Measurements from ENCODE around the gene TTC33.
A peak's percentile ranks its signal among the peaks of the same experiment; 100 is the strongest.
"Not testable (repeated sequence)": the region's sequence is repeated elsewhere in the genome, so short reads cannot be mapped to it uniquely, and the experiment has no call there.

TTC33 gene

DNA sequence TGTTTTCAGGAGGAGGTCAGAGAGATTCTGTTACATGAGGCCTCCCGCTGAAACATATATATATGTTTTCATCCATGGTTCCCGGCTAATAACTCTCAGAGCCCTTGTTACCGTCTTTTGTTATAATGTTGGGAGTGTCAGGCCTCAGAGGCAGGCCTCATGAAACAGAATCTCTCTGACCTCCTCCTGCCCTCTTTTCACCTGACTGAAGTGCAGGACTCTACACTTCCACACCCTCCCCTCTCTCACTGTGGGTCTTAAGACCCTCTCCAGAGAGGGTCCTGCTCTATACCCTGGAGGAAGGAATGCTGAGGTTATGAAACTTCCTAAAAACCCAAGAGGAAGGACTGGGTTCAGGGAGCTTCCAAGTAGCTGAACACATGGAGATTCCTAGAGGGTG lies 104.6 kb downstream of the TTC33 start:
- no peak for DNase-seq

DNA sequence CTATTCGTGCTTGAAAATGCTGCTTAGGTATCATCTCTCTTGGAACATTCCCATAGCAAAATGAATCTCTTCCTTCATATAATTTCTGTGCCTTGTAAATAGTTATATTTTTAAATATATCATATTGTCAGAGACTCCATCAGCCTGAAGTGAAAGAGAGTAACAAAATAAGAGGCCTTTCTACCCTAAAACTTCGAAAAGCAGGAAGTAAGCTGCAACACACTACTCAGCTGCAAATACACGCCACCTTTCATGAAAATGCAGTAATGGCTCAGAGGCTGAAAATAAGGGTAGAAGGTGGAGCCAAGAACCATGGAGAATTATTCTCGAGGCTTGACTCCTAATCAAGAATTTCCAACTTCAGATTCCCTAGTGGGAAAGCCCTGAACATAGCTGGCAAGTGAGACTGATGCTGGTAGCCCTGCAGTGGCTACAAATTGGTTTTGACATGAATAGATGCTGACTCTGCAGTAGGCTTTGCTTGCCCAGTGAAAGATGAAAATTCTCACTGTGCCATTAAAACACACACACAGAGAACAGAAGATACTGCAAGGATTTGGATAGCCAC lies 106.2 kb downstream of the TTC33 start:
- no peak for DNase-seq

DNA sequence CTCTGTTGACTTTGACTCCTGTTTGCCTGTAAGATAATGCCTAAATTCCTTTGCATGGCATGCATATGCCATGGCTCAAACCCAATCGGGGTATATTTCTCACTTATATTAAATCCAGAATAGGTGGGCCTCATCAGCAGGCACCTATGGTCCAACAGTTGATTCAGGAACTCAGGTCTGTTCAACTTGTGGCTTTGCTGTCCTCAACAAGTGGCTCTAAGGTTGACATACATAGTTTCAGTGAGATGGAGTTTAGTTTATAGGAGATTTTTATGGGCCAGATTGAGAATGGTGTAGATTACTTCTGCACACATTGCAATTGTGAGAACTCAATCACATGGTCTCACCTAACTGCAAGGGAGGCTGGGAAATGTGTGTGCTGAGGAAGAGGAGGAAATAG lies 107.6 kb downstream of the TTC33 start:
- DNase-seq: no peak

DNA sequence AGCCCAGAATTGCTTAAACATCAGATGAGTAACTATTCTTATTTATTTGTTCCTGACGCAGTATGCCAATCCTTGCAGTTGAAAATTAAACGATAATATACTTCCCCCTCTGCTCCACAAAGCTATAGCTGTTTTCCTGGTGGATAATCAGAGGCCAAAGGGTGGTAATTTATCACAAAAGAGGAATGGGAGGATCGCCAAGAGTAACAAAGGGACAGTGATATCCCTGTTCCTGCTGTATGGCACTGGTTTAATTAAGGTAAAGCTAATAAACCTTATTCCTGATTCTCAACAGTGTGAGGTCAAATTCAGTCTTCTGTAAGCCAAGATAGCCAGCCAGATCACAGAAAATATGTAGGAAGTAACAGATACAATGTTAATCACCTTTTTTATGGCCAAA lies 109.5 kb downstream of the TTC33 start:
- no peak for DNase-seq

DNA sequence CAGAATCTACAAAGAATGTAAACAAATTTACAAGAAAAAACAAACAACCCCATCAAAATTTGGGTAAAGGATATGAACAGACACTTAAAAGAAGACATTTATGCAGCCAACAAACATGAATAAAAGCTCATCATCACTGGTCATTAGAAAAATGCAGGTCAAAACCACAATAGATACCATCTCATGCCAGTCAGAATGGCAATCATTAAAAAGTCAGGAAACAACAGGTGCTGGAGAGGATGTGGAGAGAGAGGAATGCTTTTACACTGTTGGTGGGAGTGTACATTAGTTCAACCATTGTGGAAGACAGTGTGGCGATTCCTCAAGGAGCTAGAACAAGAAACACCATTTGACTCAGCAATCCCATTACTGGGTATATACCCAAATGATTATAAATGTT lies 116.2 kb downstream of the TTC33 start:
- DNase-seq: not testable (repeated sequence)

DNA sequence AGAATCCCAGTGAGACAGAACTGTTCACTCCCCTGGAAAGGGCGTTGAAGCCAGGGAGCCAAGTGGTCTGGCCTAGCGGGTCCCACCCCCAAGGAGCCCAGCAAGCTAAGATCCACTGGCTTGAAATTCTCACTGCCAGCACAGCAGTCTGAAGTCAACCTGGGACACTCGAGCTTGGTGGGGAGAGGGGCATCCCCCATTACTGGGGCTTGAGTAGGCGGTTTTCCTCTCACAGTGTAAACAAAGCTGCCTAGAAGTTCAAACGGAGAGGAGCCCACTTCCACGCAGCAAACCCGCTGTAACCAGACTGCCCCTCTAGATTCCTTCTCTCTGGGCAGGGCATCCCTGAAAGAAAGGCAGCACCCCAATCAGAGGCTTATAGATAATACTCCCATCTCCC lies 121.2 kb downstream of the TTC33 start:
- DNase-seq: no peak

DNA sequence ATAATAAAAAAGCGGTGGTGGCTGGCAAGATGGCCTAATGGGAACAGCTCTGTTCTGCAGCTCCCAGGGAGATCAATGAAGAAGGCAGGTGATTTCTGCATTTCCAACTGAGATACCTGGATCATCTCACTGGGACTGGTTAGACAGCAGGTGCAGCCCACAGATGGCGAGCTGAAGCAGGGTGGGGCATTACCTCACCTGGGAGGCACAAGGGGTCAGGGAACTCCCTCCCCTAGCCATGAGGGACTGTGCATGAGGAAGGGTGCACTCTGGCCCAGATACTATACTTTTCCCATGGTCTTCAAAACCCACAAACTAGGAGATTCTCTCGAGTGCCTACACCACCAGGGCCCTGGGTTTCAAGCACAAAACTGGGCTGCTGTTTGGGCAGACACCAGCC lies 121.6 kb downstream of the TTC33 start:
- no peak for DNase-seq

DNA sequence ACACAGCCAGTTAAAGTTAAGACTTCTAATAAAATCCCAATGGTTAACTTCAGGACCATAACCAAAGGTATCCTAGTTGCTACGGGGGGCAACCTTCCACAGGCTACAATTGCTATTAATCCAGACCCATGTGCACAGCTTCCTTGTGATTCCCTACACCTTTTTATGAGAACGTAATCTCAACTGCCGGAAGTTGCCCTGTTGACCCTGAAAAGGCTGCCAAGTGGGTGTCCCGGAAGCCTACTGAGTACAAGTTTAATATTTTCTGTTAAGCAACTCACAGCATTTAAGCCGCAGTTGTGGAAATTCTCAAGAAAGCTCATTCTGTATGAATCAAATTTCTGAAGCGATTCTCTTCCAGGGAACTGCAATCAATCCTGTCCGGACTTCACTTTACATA lies 124.5 kb downstream of the TTC33 start:
- no peak for DNase-seq

DNA sequence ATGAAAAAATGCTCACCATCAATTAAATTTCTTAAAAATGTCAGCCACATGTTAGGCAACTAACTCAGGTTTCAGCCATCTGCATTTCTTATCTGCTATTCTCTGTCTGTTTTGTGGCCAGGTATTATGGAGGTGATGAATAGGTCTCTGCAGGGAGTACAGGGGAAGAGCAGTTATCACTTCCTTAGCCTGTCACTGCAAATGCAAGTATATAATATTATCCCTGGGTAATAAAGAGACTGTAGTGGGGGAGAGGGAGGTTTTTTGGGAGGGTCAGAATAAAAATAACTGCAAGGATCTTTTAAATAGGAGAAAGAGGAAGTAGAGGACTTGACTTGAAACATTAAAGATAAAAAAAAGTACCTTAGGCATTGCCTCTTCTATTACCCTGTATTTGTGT lies 125.6 kb downstream of the TTC33 start:
- no peak for DNase-seq

DNA sequence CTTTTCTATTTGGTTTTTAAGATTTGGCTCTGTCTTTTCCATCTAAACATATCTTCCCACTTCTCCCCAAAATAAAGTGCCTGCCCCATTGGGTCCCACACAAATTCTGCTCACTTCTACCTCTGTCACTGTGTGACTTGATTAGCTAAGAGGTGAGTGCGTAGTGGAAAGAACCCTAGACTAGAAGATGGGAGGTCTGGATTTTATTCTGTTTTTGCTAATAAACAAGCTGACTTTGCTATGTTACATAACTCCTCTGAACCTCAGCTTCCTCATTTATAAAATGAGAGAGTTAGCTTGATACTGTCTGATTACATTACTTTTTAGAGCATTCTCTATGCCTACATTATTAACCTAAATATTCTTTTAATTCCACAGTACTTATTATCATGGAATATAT lies 127.4 kb downstream of the TTC33 start:
- DNase-seq: no peak

DNA sequence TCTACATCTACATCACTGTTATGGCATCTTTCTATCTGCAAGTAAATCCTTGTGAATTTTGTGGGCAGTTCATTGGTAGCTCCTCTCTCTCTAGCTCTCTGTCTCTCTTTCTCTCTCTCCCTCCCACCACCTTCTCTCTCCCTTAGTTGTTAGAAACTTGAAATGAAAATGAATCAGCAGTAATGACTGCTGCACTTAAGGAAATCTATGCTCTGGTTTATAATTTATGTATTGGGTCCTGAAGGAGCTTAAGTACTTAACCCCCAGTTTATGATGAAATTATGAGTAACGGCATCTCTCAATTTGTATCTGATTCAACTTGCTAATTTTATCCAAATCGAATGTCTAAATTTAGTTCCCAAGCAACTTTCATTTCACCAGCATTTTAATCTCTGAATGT lies 128.1 kb downstream of the TTC33 start:
- no peak for DNase-seq

DNA sequence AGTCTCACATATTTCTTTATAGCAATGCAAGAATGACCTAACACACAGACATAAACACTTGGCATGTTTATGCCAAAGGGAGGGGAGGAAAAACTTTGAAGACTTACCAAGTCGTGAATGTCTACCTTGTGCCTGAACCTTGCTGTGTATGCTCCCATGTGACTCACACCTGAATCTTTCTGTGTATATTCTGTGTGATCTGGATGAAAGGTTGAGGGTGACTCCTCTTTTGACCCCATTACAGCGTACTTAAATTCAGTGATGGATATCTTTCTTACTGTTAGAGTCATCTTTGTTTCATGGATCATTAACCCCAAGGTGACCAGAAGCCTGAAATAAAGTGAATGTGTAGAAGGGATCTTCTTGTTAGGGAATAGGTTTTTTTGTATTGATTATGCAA lies 129.0 kb downstream of the TTC33 start:
- DNase-seq: no peak

DNA sequence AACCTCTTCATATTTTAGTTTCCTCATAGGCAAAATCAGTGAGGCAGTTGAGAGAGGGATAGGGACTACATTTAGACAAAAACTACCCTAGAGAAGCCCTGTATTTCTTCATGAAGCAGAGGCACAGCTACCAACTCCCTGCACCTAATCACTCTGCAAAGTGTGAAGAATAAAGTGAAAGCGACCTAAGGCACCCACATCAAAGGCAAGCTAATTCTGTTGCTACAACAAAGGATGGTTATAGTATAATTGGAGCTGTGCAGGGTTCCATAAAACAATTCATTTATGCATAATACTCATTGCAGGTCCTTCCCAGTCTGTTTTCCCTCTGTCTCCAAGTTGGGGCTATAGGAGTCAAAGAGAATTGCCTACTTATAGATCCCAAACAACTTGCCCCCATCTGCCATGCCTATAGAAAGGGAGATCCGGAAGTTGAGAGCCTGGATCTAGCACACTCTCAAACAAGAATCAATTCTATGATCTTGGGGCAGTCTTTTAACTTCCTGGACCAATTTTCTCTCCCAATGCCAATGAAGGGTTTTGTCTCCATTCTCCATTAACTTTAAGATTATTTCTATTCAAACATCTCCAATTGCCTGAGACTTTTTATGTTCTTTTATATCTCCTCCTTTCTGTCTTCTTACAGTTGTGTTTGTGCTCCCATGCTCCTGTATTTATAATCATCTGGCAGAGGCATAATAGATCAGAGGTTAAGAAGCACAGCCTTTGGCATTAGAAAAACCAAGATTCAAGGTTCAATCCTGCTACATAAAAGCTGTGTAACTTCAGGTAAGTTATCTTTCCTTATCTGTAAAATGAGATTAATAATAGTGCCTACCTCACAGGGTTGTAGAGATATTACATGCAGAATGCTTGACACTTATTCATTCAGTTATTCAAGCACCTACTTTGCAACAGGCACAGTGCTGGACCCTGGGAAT lies 132.0 kb downstream of the TTC33 start:
- DNase-seq: peak; percentile 10

DNA sequence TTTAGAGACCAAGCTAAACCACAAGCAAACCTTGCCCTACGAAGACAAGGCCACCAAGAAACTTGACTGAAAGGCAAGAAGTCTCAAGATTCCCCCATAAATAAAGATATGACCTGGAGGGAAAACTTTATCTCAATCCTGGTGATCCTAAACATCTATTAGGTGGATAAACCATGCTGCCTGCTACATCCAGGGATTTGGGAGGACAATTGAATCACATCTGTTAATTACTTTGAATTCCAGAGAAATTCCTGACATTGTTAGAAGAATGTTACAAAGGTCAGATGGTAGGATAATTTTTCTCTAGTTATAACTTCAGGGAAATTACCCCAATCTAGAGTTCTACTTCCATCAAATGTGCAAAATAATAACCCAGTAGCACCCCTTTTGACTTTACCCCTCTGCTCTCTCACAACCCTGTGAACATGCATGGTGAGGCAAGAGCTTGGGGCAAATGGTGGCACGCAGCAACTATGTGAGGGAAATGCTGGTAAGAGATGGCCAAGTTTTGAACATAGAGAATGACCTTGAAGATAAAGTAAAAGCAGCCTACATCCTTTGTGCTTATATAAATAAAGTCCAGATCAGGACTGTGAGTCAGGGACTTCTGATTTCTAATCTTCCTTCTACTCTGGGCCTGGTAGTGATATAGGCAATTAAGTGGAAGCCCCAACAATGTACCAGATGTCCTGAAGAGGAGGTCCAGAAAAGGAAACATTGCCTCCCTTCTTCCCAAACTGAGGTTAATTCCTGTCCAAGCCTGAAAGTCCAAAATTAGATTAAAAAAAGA lies 133.1 kb downstream of the TTC33 start:
- no peak for DNase-seq

DNA sequence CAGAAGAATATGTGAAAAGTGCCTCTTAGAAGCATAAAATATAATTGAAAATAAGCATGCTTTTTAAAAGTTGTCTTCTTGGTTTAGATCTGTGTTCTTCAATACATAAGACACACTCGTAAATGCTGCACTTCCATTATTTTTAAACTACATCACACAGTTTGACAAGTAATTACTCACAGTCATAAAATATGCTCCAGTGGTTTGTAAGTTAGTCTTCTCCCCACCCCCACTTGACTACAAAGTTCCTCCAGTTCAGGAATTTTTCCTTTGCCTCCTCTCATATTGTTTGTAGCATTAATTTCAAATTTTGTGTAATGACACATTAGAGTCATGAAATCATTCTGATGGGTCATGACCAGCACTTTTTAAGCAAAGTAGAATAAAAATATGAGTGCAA lies 136.3 kb downstream of the TTC33 start:
- no peak for DNase-seq

DNA sequence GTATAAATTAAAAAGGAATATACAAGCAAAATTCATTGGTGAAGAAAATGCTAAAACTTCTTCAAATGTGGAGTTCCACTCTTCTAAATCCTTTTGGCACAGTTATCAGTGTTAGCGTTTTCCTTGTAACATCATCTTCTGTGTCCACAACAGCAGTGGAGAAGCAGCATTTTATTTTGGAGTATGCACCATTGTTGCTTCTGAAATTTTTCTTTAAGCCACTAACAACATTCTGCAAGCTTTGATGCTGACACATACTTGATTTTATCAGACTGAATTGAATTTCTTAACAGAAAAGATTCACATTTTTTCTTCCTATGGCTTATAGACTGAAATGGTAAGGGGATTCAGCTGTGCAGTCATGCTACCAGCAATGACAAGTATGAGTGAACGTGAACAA lies 136.8 kb downstream of the TTC33 start:
- DNase-seq: no peak

DNA sequence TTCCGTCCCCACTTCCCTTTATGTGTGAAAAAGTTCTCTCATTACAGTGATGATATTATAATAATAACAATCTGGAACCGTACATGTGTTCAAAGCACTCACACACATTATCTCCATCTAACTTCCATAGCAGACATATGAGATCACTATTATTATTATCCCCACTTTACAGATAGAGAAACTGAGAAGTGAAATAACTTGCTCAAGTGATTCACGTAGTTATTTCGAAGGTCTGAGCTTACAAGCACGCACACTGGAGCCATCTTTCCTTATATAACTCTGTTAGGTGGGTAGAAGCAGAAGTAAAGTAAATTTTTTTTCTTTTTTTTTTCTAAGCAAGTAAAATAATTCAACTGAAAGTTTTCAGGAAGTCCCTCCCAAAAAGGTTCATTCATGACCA lies 139.0 kb downstream of the TTC33 start:
- no peak for DNase-seq

DNA sequence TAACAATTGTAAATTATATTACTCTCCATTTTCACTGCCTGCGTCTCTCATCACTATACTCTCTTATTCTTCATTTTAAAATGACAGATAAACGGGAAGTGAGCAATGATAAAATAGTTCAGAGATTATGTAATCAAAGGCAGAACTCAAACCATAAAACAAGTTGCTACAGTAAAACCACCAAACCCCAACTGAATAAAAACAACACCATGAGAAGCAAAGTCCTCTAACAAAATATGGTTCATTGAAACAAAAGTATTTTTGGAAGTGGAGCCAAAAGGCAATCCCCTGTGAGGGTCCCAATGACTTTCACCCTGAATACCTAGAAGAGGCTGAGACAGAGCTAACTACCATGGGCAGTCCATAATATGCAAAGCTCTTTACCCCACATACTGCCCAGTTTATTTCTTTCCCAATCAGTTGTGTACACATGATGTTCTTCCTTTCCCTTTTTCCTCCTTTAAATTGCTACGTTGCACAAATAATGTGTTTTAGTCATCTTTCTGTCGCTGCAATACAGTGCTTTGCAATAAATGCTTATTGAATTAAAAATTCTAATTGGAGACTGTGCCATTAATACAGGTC lies 140.1 kb downstream of the TTC33 start:
- DNase-seq: no peak

DNA sequence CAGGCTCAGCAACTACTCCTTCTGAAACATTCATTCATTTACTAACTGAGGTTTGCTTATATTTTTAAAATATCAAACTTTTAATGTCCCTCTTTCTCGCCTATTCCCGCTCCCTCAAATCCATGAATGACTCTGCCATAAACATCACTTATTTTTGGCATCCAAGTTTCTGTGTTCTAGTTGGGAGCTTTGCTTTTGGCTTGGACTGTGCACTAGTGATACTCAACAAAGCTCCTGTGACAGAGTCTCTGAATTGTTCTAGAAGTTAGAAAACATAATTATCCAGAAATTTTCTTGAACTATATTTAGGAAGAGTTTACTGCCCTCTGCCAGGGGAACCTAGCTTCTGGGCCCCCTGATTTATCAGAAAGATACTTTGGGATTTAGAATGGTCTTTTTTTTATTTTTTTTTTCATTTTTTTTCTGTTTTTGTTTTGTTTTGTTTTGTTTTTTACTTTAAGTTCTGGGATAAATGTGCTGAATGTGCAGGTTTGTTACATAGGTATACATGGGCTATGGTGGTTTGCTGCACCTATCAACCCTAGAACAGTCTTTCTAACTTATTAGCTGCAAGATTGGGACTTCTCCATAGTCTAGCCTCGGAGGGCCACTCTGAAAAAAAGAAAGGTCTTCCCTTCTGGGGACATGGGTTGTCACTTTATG lies 140.7 kb downstream of the TTC33 start:
- DNase-seq: no peak

DNA sequence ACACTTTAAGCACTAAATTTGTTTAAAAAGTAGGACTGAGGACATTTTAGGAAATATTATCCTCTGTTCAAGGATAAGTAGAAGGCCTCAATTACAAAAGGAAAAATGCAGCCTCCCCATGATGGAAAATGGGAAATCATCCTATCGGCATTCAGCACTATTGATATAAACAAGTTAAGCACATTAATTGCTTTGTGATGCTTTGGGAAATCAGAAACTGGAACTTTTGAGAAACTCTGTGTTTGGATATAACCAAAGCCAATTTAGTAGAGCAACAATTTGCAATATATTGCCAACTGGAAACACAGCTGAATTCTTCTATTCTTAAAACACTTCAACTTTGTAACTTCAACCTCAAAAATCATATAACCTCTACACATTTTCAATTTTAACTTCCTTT lies 141.3 kb downstream of the TTC33 start:
- no peak for DNase-seq

DNA sequence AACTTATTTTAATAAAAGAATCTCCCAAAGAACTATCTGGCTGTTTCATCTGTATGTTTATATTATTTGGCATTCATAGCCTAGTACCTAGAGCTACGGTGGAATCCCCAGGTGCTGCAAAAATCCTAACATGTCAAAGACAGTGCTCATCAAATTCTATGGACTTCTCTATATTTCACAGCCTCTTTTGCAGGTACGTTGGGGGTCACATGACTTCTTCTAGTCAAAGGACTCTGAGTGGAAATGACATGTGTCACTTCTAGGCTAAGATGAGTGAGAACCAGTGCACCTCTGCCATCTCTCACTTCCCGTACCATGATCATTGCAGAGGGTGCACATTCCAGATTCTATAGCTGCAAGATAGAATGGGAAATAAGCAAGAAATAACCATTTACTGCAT lies 148.6 kb downstream of the TTC33 start:
- DNase-seq: no peak

DNA sequence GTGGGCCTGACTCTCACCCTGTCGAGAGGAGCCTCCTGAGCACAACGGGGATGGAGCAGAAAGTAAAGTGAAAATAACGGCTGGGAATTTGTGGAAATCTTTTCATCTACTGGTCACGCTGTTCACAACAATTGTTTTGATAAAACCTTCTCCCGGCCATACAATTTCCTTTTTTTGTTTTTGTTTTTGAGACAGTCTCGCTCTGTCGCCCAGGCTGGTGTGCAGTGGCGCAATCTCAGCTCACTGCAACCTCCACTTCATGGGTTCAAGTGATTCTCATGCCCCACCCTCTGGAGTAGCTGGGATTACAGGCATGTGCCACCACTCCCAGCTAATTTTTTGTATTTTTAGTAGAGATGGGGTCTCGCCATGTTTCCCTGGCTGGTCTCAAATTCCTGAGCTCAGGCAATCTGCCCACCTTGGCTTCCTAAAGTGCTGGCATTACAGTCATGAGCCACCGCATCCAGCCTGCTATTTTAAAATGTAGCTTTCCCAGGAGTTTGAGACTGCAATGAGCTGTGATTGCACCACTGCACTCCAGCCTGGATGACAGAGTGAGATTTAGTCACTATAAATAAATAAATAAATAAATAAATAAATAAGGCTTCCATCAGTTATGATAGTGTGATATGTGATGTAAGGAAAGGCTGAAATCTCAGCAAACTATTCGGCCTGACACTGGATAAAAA lies 149.5 kb downstream of the TTC33 start:
- DNase-seq: no peak

Data from T-helper 9 cell (primary cell).